B cell (primary cell): ENCODE data around the gene PFKFB3. TPM values are rescaled to one million over a fixed set of nuclear protein-coding genes. Genes with fewer than 3 reads are reported as not detected.
"Not testable (repeated sequence)": the region's sequence is repeated elsewhere in the genome, so short reads cannot be mapped to it uniquely, and the experiment has no call there.

Experiments used
- ATAC-seq: fragments of 200-7000 bp; cut with Tn5 transposase; one replicate; pipeline ENCODE4 v1.10.0; 2021; ENCODE audit warnings: low read depth, mild to moderate bottlenecking, moderate number of reproducible peaks, moderate library complexity
- CTCF ChIA-PET: fragments of 350-600 bp; sonication (Branson Sonifier 250); formaldehyde crosslinking; loops from one replicate; lab custom pipeline; 2021; ENCODE audit warnings: antibody characterized with exemption, inconsistent platforms; lab: Charles Lee
- POLR2A ChIA-PET: fragments of 350-600 bp; sonication (Branson Sonifier 250); formaldehyde crosslinking; loops from one replicate; lab custom pipeline; 2021; ENCODE audit warnings: antibody characterized with exemption; lab: Charles Lee
- DNase-seq: peaks from one replicate; pipeline ENCODE4 v3.0.0; 2013
- H2AFZ ChIP-seq: 2 replicates; pipeline ENCODE4 v1.6.1; 2012; ENCODE audit warnings: mild to moderate bottlenecking, low read depth, low read length; ENCODE audit not compliant: insufficient read depth, poor library complexity, severe bottlenecking
- H3K27ac ChIP-seq, 2 donors: 1 replicate in 1 of 2; 2 replicates in 1 of 2; pipeline ENCODE4 v1.5.1; 2012 to 2013; ENCODE audit warnings: low read length in 2 of 2, mild to moderate bottlenecking in 2 of 2, moderate library complexity in 1 of 2
- H3K27me3 ChIP-seq, 4 experiments: fragments of 200-600 bp in 1 of 4; sonication (generic) in 1 of 4; replicated peaks in 1 of 4; 1 replicate in 2 of 4; 2 replicates in 2 of 4; pipeline versions ENCODE4 v1.6.1 to v1.7.0; 2013 to 2016; ENCODE audit warnings: low read length in 3 of 4, mild to moderate bottlenecking in 2 of 4, mixed read lengths in 1 of 4, moderate library complexity in 1 of 4; ENCODE audit not compliant: insufficient read depth in 4 of 4, control insufficient read depth in 3 of 4; ENCODE audit errors: control extremely low read depth in 1 of 4
- H3K36me3 ChIP-seq, 2 experiments: replicated peaks in 1 of 2; 1 replicate in 1 of 2; 2 replicates in 1 of 2; pipeline versions ENCODE4 v1.6.1 to v1.7.1; 2013; ENCODE audit warnings: low read length in 1 of 2; ENCODE audit not compliant: insufficient read depth in 2 of 2, control insufficient read depth in 1 of 2; ENCODE audit errors: control extremely low read depth in 1 of 2, extremely low read depth in 1 of 2
- H3K4me1 ChIP-seq, 2 donors: fragments of 200-600 bp in 1 of 2; sonication (generic) in 1 of 2; 1 replicate in 1 of 2; 2 replicates in 1 of 2; pipeline versions ENCODE4 v1.5.1 to v1.6.1; 2013 to 2017; ENCODE audit warnings: low read length in 2 of 2; ENCODE audit not compliant: control insufficient read depth in 2 of 2, insufficient read depth in 2 of 2
- H3K4me2 ChIP-seq: replicated peaks from 2 replicates; pipeline ENCODE3; 2012; ENCODE audit warnings: mild to moderate bottlenecking, low read depth, low read length; ENCODE audit not compliant: poor library complexity, severe bottlenecking
- H3K4me3 ChIP-seq, 5 experiments: fragments of 200-600 bp in 1 of 5; sonication (generic) in 1 of 5; 1 replicate in 3 of 5; 2 replicates in 2 of 5; pipeline versions ENCODE4 v1.5.1 to v1.7.0; 2011 to 2016; ENCODE audit warnings: low read length in 4 of 5, mild to moderate bottlenecking in 4 of 5, low read depth in 2 of 5, control low read depth in 1 of 5, moderate library complexity in 1 of 5; ENCODE audit not compliant: insufficient read depth in 1 of 5; ENCODE audit errors: control extremely low read depth in 1 of 5, extremely low read depth in 1 of 5
- H3K79me2 ChIP-seq: fragments of 200-600 bp; sonication (generic); one replicate; pipeline ENCODE4 v1.6.0; 2016; ENCODE audit warnings: low read length; ENCODE audit not compliant: control insufficient read depth, insufficient read depth
- H3K9ac ChIP-seq: fragments of 200-600 bp; sonication (generic); 2 replicates; pipeline ENCODE4 v1.6.1; 2017; ENCODE audit warnings: mild to moderate bottlenecking, low read length, moderate library complexity
- H3K9me3 ChIP-seq, 3 donors: one replicate each; pipeline versions ENCODE4 v1.6.1 to v1.7.1; 2013; ENCODE audit warnings: low read length in 2 of 3; ENCODE audit not compliant: control insufficient read depth in 2 of 3, insufficient read depth in 1 of 3; ENCODE audit errors: control extremely low read depth in 1 of 3
- H4K20me1 ChIP-seq: 2 replicates; pipeline ENCODE4 v1.6.0; 2012; ENCODE audit warnings: mild to moderate bottlenecking, low read length; ENCODE audit not compliant: insufficient read depth, control insufficient read depth, poor library complexity, severe bottlenecking
- H3K27ac Mint-ChIP-seq: one replicate; pipeline ENCODE4 v1.8.0; 2021; ENCODE audit warnings: mixed read lengths
- H3K27me3 Mint-ChIP-seq: one replicate; pipeline ENCODE4 v1.8.0; 2021; ENCODE audit warnings: mixed read lengths
- H3K4me1 Mint-ChIP-seq: one replicate; pipeline ENCODE4 v1.8.0; 2021; ENCODE audit warnings: mixed read lengths
- H3K4me3 Mint-ChIP-seq: one replicate; pipeline ENCODE4 v1.8.0; 2021; ENCODE audit warnings: mixed read lengths
- H3K9me3 Mint-ChIP-seq: one replicate; pipeline ENCODE4 v1.8.0; 2022; ENCODE audit warnings: mixed read lengths; ENCODE audit not compliant: insufficient read depth
- EZH2 ChIP-seq: IDR thresholded peaks from 2 replicates; pipeline ENCODE4 v1.6.1; 2012; ENCODE audit warnings: borderline replicate concordance, low read depth, mild to moderate bottlenecking, moderate library complexity, low read length; ENCODE audit not compliant: insufficient read depth, poor library complexity, severe bottlenecking
- WGBS: methylation state at CpG from one replicate; pipeline ENCODE4 v1.1.5; 2013; ENCODE audit warnings: missing lambda C conversion rate; ENCODE audit not compliant: insufficient coverage; 5-methylcytosine and 5-hydroxymethylcytosine counted together
- intact Hi-C: fragments of 100-400 bp; cut with micrococcal nuclease; formaldehyde crosslinking; loops from one replicate; pipeline ENCODE4 v1.10.0; 2022
- polyA plus RNA-seq: library from polyadenylated mRNA; depleted of rRNA; stranded (reverse); fragments of >200 nt; gene quantifications from 2 replicates; pipeline ENCODE4 v1.2.3, GENCODE V29; 2012
- total RNA-seq, 2 donors: library from RNA; stranded (reverse); fragments of 120-200 nt in 1 of 2; gene quantifications; 1 replicate in 1 of 2; 2 replicates in 1 of 2; pipeline versions ENCODE4 v1.2.3 to v1.2.4, GENCODE V29; 2013 to 2022
- TF ChIP-seq, protein P1 (sequence below): fragments of 200-600 bp; IDR thresholded peaks from one replicate; pipeline ENCODE4 v1.8.0; 2022; ENCODE audit warnings: antibody characterized with exemption, mild to moderate bottlenecking

Gene PFKFB3
- total and polyA plus RNA-seq, 2 donors (not counting 1 experiment from before 2014, with no cell fraction given), result 13.2 to 239 TPM

DNA sequence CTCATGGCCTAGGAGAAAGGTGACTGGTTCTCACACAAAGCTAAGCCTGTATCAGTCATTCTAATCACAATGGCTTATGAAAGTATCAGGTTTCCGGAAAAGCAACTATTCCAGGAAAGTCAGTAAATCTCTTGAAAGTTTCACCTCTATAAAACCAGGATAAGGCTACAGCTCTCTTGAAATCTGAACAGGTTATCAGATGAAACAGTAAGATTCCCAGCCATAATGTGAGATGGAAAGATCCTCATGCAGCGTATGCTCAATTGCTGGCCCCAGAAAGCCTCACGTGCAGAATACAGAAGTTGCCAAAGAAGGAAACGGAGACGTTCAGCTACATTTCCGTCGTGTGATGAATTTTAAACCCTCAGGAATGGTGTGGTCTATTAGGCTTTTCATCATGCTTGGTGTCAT, 90.0 kb downstream of the PFKFB3 start:
- Mint-ChIP-seq H3K4me1 (peaks cover 36% of the 10 kb centered on the region), H3K9me3 (no peaks in the 10 kb centered on the region), H3K4me3 (no peak overlapping the region), H3K27ac (no peak overlapping the region), H3K27me3 (no peaks in the 10 kb centered on the region)
- ATAC-seq (no peak), DNase-seq (no peak)
- Histone ChIP-seq H3K4me3 (no peak overlapping the region), H3K79me2 (no peaks in the 10 kb centered on the region), H3K9ac (no peak overlapping the region), H3K27me3 (no peaks in the 10 kb centered on the region), H2AFZ (no peak overlapping the region), H3K9me3 (no peaks in the 10 kb centered on the region), H4K20me1 (no peaks in the 10 kb centered on the region), H3K27ac (no peak overlapping the region), H3K4me2 (no peak overlapping the region), H3K4me1 (peaks cover 7 to 12% of the 10 kb centered on the region in 2 donors), H3K36me3 (no peaks in the 10 kb centered on the region)
- ChIA-PET CTCF (interaction anchor here (1.4 kb wide), 1 partner anchor 37 kb away, joined by 5 read pairs; no protein-coding TSS in a partner anchor), POLR2A (no interaction called here)
- WGBS, result 85% methylated on average over 6 of the region's 7 CpGs
- no peak for TF ChIP-seq EZH2
- TF ChIP-seq, protein P1, sequence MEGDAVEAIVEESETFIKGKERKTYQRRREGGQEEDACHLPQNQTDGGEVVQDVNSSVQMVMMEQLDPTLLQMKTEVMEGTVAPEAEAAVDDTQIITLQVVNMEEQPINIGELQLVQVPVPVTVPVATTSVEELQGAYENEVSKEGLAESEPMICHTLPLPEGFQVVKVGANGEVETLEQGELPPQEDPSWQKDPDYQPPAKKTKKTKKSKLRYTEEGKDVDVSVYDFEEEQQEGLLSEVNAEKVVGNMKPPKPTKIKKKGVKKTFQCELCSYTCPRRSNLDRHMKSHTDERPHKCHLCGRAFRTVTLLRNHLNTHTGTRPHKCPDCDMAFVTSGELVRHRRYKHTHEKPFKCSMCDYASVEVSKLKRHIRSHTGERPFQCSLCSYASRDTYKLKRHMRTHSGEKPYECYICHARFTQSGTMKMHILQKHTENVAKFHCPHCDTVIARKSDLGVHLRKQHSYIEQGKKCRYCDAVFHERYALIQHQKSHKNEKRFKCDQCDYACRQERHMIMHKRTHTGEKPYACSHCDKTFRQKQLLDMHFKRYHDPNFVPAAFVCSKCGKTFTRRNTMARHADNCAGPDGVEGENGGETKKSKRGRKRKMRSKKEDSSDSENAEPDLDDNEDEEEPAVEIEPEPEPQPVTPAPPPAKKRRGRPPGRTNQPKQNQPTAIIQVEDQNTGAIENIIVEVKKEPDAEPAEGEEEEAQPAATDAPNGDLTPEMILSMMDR, result no peak
- intact Hi-C loops, result loop anchor here (5.0 kb wide), 1 partner anchor 35 kb away; no protein-coding TSS in a partner anchor

DNA sequence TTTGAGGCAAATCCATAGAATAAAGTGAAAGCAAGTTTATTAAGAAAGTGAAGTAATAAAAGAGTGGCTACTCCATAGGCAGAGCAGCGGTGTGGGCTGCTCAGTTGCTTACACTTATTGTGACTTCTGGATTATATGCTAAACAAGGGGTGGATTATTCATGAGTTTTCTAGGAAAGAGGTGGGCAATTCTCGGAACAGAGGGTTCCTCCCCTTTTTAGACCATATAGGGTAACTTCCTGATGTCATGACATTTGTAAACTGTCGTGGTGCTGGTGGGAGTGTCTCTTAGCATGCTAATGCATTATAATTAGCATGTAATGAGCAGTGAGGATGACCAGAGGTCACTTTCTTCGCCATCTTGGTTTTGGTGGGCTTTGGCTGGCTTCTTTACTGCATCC, 93.7 kb downstream of the PFKFB3 start:
- POLR2A ChIA-PET, result interaction anchor here (1.2 to 1.4 kb wide), 2 partner anchors 21 to 94 kb away, joined by 3 to 4 read pairs; partner anchors contain the start of gene PFKFB3

More for the DNA sequence above, 93.7 kb downstream of the PFKFB3 start:
- H3K27ac Mint-ChIP-seq, H3K9me3 ChIP-seq, H3K27ac ChIP-seq, H4K20me1 ChIP-seq, H3K27me3 Mint-ChIP-seq, H3K36me3 ChIP-seq, H2AFZ ChIP-seq, H3K27me3 ChIP-seq, H3K4me3 Mint-ChIP-seq, H3K4me2 ChIP-seq, H3K79me2 ChIP-seq, H3K9ac ChIP-seq, H3K4me3 ChIP-seq, H3K9me3 Mint-ChIP-seq, CTCF ChIA-PET, DNase-seq, ATAC-seq, intact Hi-C loops: not testable (repeated sequence)
- peaks cover 66% of the 10 kb centered on the region for H3K4me1 Mint-ChIP-seq
- WGBS, result 94% methylated on average over 3 of the region's 4 CpGs
- peaks cover 27 to 47% of the 10 kb centered on the region in 2 donors for H3K4me1 ChIP-seq
